HL-60 (cell line): ENCODE measurements around the gene TMPRSS12.

ENCODE experiments used
- TF ChIP-seq, protein P1 (sequence below): IDR thresholded peaks from one replicate; pipeline ENCODE4 v1.5.1; 2011; ENCODE audit warnings: low read length, control low read depth, inconsistent platforms; ENCODE audit not compliant: insufficient read depth
- TF ChIP-seq, protein P2 (sequence below): IDR thresholded peaks from 2 replicates; pipeline ENCODE4 v1.6.1; 2012; ENCODE audit warnings: low read depth; ENCODE audit not compliant: insufficient replicate concordance

DNA sequence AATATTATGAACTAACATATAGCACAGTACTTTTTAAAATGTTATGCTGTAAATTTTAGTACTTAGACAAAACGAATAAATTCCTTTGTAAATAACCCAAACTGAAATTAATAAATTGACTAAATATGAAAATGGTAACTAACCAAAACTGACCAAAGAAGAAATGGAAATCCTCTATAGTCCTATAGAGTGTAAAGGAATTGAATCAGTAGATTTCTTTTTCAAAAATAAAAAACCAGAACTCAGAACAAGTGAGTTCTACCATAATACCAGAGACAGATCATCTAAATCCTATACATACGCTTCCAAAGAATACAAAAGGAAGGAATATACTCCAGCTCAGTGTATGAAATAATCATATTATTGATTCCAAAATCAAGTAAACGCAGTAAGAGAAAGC is 39.8 kb downstream of the TMPRSS12 start:
- TF ChIP-seq, protein P1, sequence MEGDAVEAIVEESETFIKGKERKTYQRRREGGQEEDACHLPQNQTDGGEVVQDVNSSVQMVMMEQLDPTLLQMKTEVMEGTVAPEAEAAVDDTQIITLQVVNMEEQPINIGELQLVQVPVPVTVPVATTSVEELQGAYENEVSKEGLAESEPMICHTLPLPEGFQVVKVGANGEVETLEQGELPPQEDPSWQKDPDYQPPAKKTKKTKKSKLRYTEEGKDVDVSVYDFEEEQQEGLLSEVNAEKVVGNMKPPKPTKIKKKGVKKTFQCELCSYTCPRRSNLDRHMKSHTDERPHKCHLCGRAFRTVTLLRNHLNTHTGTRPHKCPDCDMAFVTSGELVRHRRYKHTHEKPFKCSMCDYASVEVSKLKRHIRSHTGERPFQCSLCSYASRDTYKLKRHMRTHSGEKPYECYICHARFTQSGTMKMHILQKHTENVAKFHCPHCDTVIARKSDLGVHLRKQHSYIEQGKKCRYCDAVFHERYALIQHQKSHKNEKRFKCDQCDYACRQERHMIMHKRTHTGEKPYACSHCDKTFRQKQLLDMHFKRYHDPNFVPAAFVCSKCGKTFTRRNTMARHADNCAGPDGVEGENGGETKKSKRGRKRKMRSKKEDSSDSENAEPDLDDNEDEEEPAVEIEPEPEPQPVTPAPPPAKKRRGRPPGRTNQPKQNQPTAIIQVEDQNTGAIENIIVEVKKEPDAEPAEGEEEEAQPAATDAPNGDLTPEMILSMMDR = no peak
- TF ChIP-seq, protein P2, sequence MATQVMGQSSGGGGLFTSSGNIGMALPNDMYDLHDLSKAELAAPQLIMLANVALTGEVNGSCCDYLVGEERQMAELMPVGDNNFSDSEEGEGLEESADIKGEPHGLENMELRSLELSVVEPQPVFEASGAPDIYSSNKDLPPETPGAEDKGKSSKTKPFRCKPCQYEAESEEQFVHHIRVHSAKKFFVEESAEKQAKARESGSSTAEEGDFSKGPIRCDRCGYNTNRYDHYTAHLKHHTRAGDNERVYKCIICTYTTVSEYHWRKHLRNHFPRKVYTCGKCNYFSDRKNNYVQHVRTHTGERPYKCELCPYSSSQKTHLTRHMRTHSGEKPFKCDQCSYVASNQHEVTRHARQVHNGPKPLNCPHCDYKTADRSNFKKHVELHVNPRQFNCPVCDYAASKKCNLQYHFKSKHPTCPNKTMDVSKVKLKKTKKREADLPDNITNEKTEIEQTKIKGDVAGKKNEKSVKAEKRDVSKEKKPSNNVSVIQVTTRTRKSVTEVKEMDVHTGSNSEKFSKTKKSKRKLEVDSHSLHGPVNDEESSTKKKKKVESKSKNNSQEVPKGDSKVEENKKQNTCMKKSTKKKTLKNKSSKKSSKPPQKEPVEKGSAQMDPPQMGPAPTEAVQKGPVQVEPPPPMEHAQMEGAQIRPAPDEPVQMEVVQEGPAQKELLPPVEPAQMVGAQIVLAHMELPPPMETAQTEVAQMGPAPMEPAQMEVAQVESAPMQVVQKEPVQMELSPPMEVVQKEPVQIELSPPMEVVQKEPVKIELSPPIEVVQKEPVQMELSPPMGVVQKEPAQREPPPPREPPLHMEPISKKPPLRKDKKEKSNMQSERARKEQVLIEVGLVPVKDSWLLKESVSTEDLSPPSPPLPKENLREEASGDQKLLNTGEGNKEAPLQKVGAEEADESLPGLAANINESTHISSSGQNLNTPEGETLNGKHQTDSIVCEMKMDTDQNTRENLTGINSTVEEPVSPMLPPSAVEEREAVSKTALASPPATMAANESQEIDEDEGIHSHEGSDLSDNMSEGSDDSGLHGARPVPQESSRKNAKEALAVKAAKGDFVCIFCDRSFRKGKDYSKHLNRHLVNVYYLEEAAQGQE = no peak
